Gastrocnemius medialis (tissue), 4 donors: ENCODE results near the gene DISC1. TPM values are rescaled to one million over a fixed set of nuclear protein-coding genes. Genes with fewer than 3 reads are reported as not detected.
"Not testable (repeated sequence)": the region's sequence is repeated elsewhere in the genome, so short reads cannot be mapped to it uniquely, and the experiment has no call there.

Experiments used
- ATAC-seq, 2 donors: fragments of 150-250 bp; one replicate each; pipeline ENCODE4 v1.9.1; 2016
- DNase-seq, 2 donors: peaks; one replicate each; pipeline ENCODE4 v3.0.0-alpha.2; 2019
- H3K27ac ChIP-seq, 4 donors: fragments of 200-600 bp; sonication (generic); 1 replicate in 1 of 4; 2 replicates in 3 of 4; pipeline ENCODE4 v1.5.1; 2016 to 2018; ENCODE audit warnings: mild to moderate bottlenecking in 2 of 4, moderate library complexity in 1 of 4
- H3K27me3 ChIP-seq, 3 donors: fragments of 200-600 bp; sonication (generic) in 2 of 3; 1 replicate in 1 of 3; 2 replicates in 2 of 3; pipeline versions ENCODE4 v1.5.1 to v1.6.0; 2016 to 2019; ENCODE audit warnings: mild to moderate bottlenecking in 1 of 3, moderate library complexity in 1 of 3
- H3K36me3 ChIP-seq, 2 donors: fragments of 200-600 bp; sonication (generic) in 1 of 2; one replicate each; pipeline ENCODE4 v1.5.1; 2017 to 2018
- H3K4me1 ChIP-seq, 2 donors: fragments of 200-600 bp; sonication (generic) in 1 of 2; one replicate each; pipeline ENCODE4 v1.5.1; 2016 to 2017; ENCODE audit warnings: mild to moderate bottlenecking in 2 of 2
- H3K4me3 ChIP-seq, 4 donors: fragments of 200-600 bp; sonication (generic) in 3 of 4; 1 replicate in 1 of 4; 2 replicates in 3 of 4; pipeline ENCODE4 v1.5.1; 2016 to 2019; ENCODE audit warnings: mild to moderate bottlenecking in 2 of 4
- H3K9me3 ChIP-seq, 3 donors: fragments of 200-600 bp; sonication (generic) in 2 of 3; 1 replicate in 1 of 3; 2 replicates in 2 of 3; pipeline ENCODE4 v1.5.1; 2016 to 2019
- CTCF ChIP-seq, 5 experiments: fragments of 450-650 bp in 3 of 5; fragments of 200-600 bp in 2 of 5; sonication (generic) in 2 of 5; IDR thresholded peaks in 4 of 5; conservative IDR thresholded peaks in 1 of 5; 1 replicate in 4 of 5; 2 replicates in 1 of 5; pipeline ENCODE4 v1.5.1; 2016 to 2019; ENCODE audit warnings: antibody characterized with exemption in 5 of 5, mild to moderate bottlenecking in 3 of 5, moderate library complexity in 3 of 5
- POLR2A ChIP-seq, 2 donors: fragments of 450-650 bp; IDR thresholded peaks; one replicate each; pipeline ENCODE4 v1.6.1; 2017; ENCODE audit warnings: antibody characterized with exemption in 2 of 2, mild to moderate bottlenecking in 2 of 2, moderate library complexity in 2 of 2
- in situ Hi-C, 4 donors: fragments of 200-750 bp; cut with MboI; loops; one replicate each; pipeline versions ENCODE4 v1.15.0 to v1.8.0; 2017; ENCODE audit warnings: low sequenced_read_pairs in 4 of 4
- intact Hi-C: fragments of 100-400 bp; cut with DNase I; formaldehyde crosslinking; loops from one replicate; pipeline ENCODE4 v1.15.1; 2023; ENCODE audit warnings: low total_unique reads
- total RNA-seq, 4 donors: library from RNA; depleted of rRNA; stranded (reverse); fragments of >200 nt; gene quantifications; one replicate each; pipeline versions ENCODE4 v1.1.0 to v1.2.3, GENCODE V29; 2016

The DISC1 gene
- total RNA-seq, 4 donors from 2014 or later, result 2.3 to 5.8 (median 2.6) TPM

- DNase-seq (no peak), ATAC-seq (peak in 1 of 2 donors; percentile 14)
- H3K36me3 ChIP-seq, result no peaks in the 10 kb centered on the region
- intact Hi-C loops (loop anchor here (2.0 to 5.0 kb wide), 3 partner anchors 169 to 349 kb away; partner anchors contain the start of genes EGLN1, EXOC8, GNPAT and SPRTN), in situ Hi-C loops (no loop called here)
- no peaks in the 10 kb centered on the region for H3K27me3 ChIP-seq
- H3K4me3 ChIP-seq, result no peak overlapping the region
- peak overlapping the region in 3 of 4 donors; percentile 12 to 42 (median 36) for H3K27ac ChIP-seq
- peaks cover 3 to 12% of the 10 kb centered on the region in 2 donors for H3K4me1 ChIP-seq
- H3K9me3 ChIP-seq, result no peaks in the 10 kb centered on the region
- TF ChIP-seq CTCF (IDR thresholded peaks at IDR 0.05 in 4 of 5, conservative IDR thresholded peaks at IDR 0.05 in 1 of 5) (no peak), POLR2A (IDR thresholded peaks at IDR 0.05) (no peak)
Observed at GRCh38 chr1:231591466-231591865, 35.1 kb upstream of the DISC1 start.

- H3K36me3 ChIP-seq, result no peaks in the 10 kb centered on the region
- H3K4me3 ChIP-seq, result no peak overlapping the region
- H3K9me3 ChIP-seq, result no peaks in the 10 kb centered on the region
- ATAC-seq (no peak), DNase-seq (no peak)
- intact Hi-C loops, result loop anchor here (5.0 kb wide), 2 partner anchors 256 to 351 kb away; partner anchors contain the start of genes EXOC8, GNPAT and SPRTN
- no peak for TF ChIP-seq CTCF (IDR thresholded peaks at IDR 0.05 in 4 of 5, conservative IDR thresholded peaks at IDR 0.05 in 1 of 5)
- TF ChIP-seq POLR2A (IDR thresholded peaks at IDR 0.05), result no peak
- peaks cover 3 to 12% of the 10 kb centered on the region in 2 donors for H3K4me1 ChIP-seq
- in situ Hi-C loops, result no loop called here
- H3K27ac ChIP-seq, result no peak overlapping the region
- no peaks in the 10 kb centered on the region for H3K27me3 ChIP-seq
Observed at GRCh38 chr1:231592809-231593208, 33.8 kb upstream of the DISC1 start.

GRCh38 chr1:231593264-231593663 lies 33.3 kb upstream of the DISC1 start:
- in situ Hi-C loops, H3K27ac ChIP-seq, H3K4me3 ChIP-seq, H3K9me3 ChIP-seq, ATAC-seq, H3K36me3 ChIP-seq, DNase-seq, H3K27me3 ChIP-seq: not testable (repeated sequence)
- intact Hi-C loops, result loop anchor here (5.0 kb wide), 2 partner anchors 256 to 351 kb away; partner anchors contain the start of genes EXOC8, GNPAT and SPRTN
- peaks cover 3 to 12% of the 10 kb centered on the region in 2 donors for H3K4me1 ChIP-seq

GRCh38 chr1:231594123-231594522 lies 32.5 kb upstream of the DISC1 start:
- no peaks in the 10 kb centered on the region for H3K27me3 ChIP-seq
- H3K36me3 ChIP-seq, result no peaks in the 10 kb centered on the region
- no peak overlapping the region for H3K27ac ChIP-seq
- peaks cover 3 to 12% of the 10 kb centered on the region in 2 donors for H3K4me1 ChIP-seq
- intact Hi-C loops, result loop anchor here (5.0 kb wide), 2 partner anchors 257 to 352 kb away; partner anchors contain the start of genes EXOC8, GNPAT and SPRTN
- in situ Hi-C loops, result no loop called here
- no peak for TF ChIP-seq CTCF (IDR thresholded peaks at IDR 0.05 in 4 of 5, conservative IDR thresholded peaks at IDR 0.05 in 1 of 5)
- TF ChIP-seq POLR2A (IDR thresholded peaks at IDR 0.05), result no peak
- H3K9me3 ChIP-seq, result no peaks in the 10 kb centered on the region
- no peak overlapping the region for H3K4me3 ChIP-seq
- no peak for DNase-seq
- no peak for ATAC-seq

- Histone ChIP-seq H3K4me3 (no peak overlapping the region), H3K27ac (no peak overlapping the region), H3K9me3 (no peaks in the 10 kb centered on the region), H3K27me3 (no peaks in the 10 kb centered on the region), H3K4me1 (peaks cover 3 to 12% of the 10 kb centered on the region in 2 donors), H3K36me3 (no peaks in the 10 kb centered on the region)
- intact Hi-C loops, result loop anchor here (5.0 kb wide), 2 partner anchors 257 to 352 kb away; partner anchors contain the start of genes EXOC8, GNPAT and SPRTN
- no peak for DNase-seq
- no peak for TF ChIP-seq CTCF (IDR thresholded peaks at IDR 0.05 in 4 of 5, conservative IDR thresholded peaks at IDR 0.05 in 1 of 5)
- TF ChIP-seq POLR2A (IDR thresholded peaks at IDR 0.05), result no peak
- in situ Hi-C loops, result loop anchor here in 1 of 4 donors (5.0 kb wide), 1 partner anchor 237 kb away; no protein-coding TSS in a partner anchor
- no peak for ATAC-seq
Observed at GRCh38 chr1:231594749-231595148, 31.8 kb upstream of the DISC1 start.
